ENCODE results near the gene EVX2.

Gene EVX2

GRCh38 chr2:176122052-176122682, 38.4 kb upstream of the EVX2 start:
- DNase-seq: no peak

GRCh38 chr2:176121190-176122051, 37.7 kb upstream of the EVX2 start:
- DNase-seq: no peak

- DNase-seq: no peak
These were observed 36.8 kb upstream of the EVX2 start for GRCh38 chr2:176120364-176121189.

GRCh38 chr2:176118601-176119339, 35.0 kb upstream of the EVX2 start:
- DNase-seq: no peak

GRCh38 chr2:176117823-176118371, 34.1 kb upstream of the EVX2 start:
- DNase-seq: no peak

- no peak for DNase-seq
These were observed 33.5 kb upstream of the EVX2 start for GRCh38 chr2:176117162-176117822.

GRCh38 chr2:176115883-176116813, 32.4 kb upstream of the EVX2 start, which contains the start of gene HOXD10:
TSS of gene HOXD10 (plus strand) at chr2:176116778. CDS start at chr2:176116834, 56 bp downstream.
- DNase-seq: no peak

- no peak for DNase-seq
These were observed 31.3 kb upstream of the EVX2 start for GRCh38 chr2:176114930-176115625.

- no peak for DNase-seq
These were observed 30.6 kb upstream of the EVX2 start for GRCh38 chr2:176114120-176114929.

- no peak for DNase-seq
These were observed 28.9 kb upstream of the EVX2 start for GRCh38 chr2:176112375-176113302.

GRCh38 chr2:176111846-176112374, 28.1 kb upstream of the EVX2 start:
- DNase-seq: no peak

GRCh38 chr2:176111309-176111663, 27.5 kb upstream of the EVX2 start:
- DNase-seq: no peak

- no peak for DNase-seq
These were observed 26.9 kb upstream of the EVX2 start for GRCh38 chr2:176110415-176111308.

GRCh38 chr2:176109946-176110345, 26.2 kb upstream of the EVX2 start:
- DNase-seq: no peak

- no peak for DNase-seq
These were observed 25.6 kb upstream of the EVX2 start for GRCh38 chr2:176109192-176109901.
